H9 (cell line): Measurements from ENCODE around the gene EAF1. TPM values are rescaled to one million over a fixed set of nuclear protein-coding genes. Genes with fewer than 3 reads are reported as not detected.
"Not testable (repeated sequence)": the region's sequence is repeated elsewhere in the genome, so short reads cannot be mapped to it uniquely, and the experiment has no call there.

ENCODE experiments used
- DNase-seq: peaks from one replicate; pipeline ENCODE4 v3.0.0-alpha.2; 2017
- H2AFZ ChIP-seq: one replicate; pipeline ENCODE4 v1.6.1; 2013; ENCODE audit warnings: mild to moderate bottlenecking, low read length, control low read depth, moderate library complexity
- H2AK5ac ChIP-seq: 2 replicates; pipeline ENCODE4 v1.6.1; 2013; ENCODE audit warnings: low read length, control low read depth, mixed read lengths; ENCODE audit not compliant: insufficient read length
- H2BK120ac ChIP-seq: one replicate; pipeline ENCODE4 v1.6.1; 2013; ENCODE audit warnings: low read depth, mild to moderate bottlenecking, low read length, control low read depth, inconsistent platforms; ENCODE audit not compliant: poor library complexity, severe bottlenecking
- H2BK12ac ChIP-seq: 2 replicates; pipeline ENCODE4 v1.6.1; 2013; ENCODE audit warnings: low read length, control low read depth, mixed read lengths, low read depth; ENCODE audit not compliant: insufficient read length
- H2BK15ac ChIP-seq: 2 replicates; pipeline ENCODE4 v1.6.1; 2013; ENCODE audit warnings: low read depth, low read length, control low read depth
- H2BK20ac ChIP-seq: one replicate; pipeline ENCODE4 v1.6.1; 2013; ENCODE audit warnings: low read depth, mild to moderate bottlenecking, low read length, control low read depth, inconsistent platforms; ENCODE audit not compliant: poor library complexity, severe bottlenecking
- H2BK5ac ChIP-seq: 2 replicates; pipeline ENCODE4 v1.6.1; 2013; ENCODE audit warnings: low read length, control low read depth, mixed read lengths; ENCODE audit not compliant: insufficient read length
- H3K14ac ChIP-seq: 2 replicates; pipeline ENCODE4 v1.6.1; 2013; ENCODE audit warnings: low read length, control low read depth; ENCODE audit not compliant: insufficient read depth
- H3K18ac ChIP-seq: 2 replicates; pipeline ENCODE4 v1.6.1; 2013; ENCODE audit warnings: low read depth, mild to moderate bottlenecking, mixed read lengths, low read length, control low read depth; ENCODE audit not compliant: insufficient read length
- H3K23ac ChIP-seq: 2 replicates; pipeline ENCODE4 v1.6.1; 2013; ENCODE audit warnings: low read length, control low read depth, mixed read lengths, low read depth; ENCODE audit not compliant: insufficient read length
- H3K23me2 ChIP-seq: 2 replicates; pipeline ENCODE4 v1.6.1; 2013; ENCODE audit warnings: low read depth, mild to moderate bottlenecking, mixed read lengths, low read length, control low read depth; ENCODE audit not compliant: insufficient read length, poor library complexity, severe bottlenecking
- H3K27ac ChIP-seq: 2 replicates; pipeline ENCODE4 v1.5.1; 2013; ENCODE audit warnings: low read length, control low read depth, mixed read lengths, low read depth; ENCODE audit not compliant: insufficient read length
- H3K27me3 ChIP-seq: 2 replicates; pipeline ENCODE4 v1.6.1; 2013; ENCODE audit warnings: low read length, control low read depth, inconsistent platforms; ENCODE audit not compliant: insufficient read depth
- H3K4ac ChIP-seq: 2 replicates; pipeline ENCODE4 v1.6.1; 2013; ENCODE audit warnings: low read depth, mild to moderate bottlenecking, control low read depth, inconsistent platforms, low read length, moderate library complexity
- H3K4me1 ChIP-seq: 2 replicates; pipeline ENCODE4 v1.6.1; 2013; ENCODE audit warnings: low read length, control low read depth, inconsistent platforms; ENCODE audit not compliant: insufficient read depth
- H3K4me2 ChIP-seq: 2 replicates; pipeline ENCODE4 v1.6.1; 2013; ENCODE audit warnings: low read length, control low read depth, mixed read lengths; ENCODE audit not compliant: insufficient read length, insufficient read depth
- H3K56ac ChIP-seq: 2 replicates; pipeline ENCODE4 v1.6.1; 2013; ENCODE audit warnings: low read depth, mild to moderate bottlenecking, mixed read lengths, low read length, control low read depth; ENCODE audit not compliant: insufficient read length
- H3K79me1 ChIP-seq: 2 replicates; pipeline ENCODE4 v1.6.1; 2013; ENCODE audit warnings: low read depth, mild to moderate bottlenecking, moderate library complexity, low read length, control low read depth, inconsistent platforms; ENCODE audit not compliant: insufficient read depth, poor library complexity, severe bottlenecking
- H3K79me2 ChIP-seq: 2 replicates; pipeline ENCODE4 v1.6.1; 2013; ENCODE audit warnings: low read length, control low read depth, inconsistent platforms; ENCODE audit not compliant: insufficient read depth
- H3K9ac ChIP-seq: 2 replicates; pipeline ENCODE4 v1.6.1; 2013; ENCODE audit warnings: low read length, control low read depth, mixed read lengths; ENCODE audit not compliant: insufficient read length; ENCODE audit errors: extremely low read depth
- H3K9me3 ChIP-seq: one replicate; pipeline ENCODE4 v1.6.1; 2013; ENCODE audit warnings: low read depth, low read length, inconsistent platforms; ENCODE audit not compliant: control insufficient read depth
- H3T11ph ChIP-seq: one replicate; pipeline ENCODE4 v1.6.1; 2013; ENCODE audit warnings: mild to moderate bottlenecking, low read length, control low read depth, inconsistent platforms
- H4K20me1 ChIP-seq: one replicate; pipeline ENCODE4 v1.6.1; 2013; ENCODE audit not compliant: control insufficient read depth, insufficient read length, insufficient read depth
- H4K5ac ChIP-seq: 2 replicates; pipeline ENCODE4 v1.6.1; 2013; ENCODE audit warnings: low read depth, mild to moderate bottlenecking, mixed read lengths, low read length, control low read depth; ENCODE audit not compliant: insufficient read length
- H4K8ac ChIP-seq: replicated peaks from 2 replicates; pipeline ENCODE4 v1.6.1; 2013; ENCODE audit warnings: low read length, control low read depth, mixed read lengths, low read depth; ENCODE audit not compliant: insufficient read length
- H4K91ac ChIP-seq: 2 replicates; pipeline ENCODE4 v1.6.1; 2013; ENCODE audit warnings: low read depth, mild to moderate bottlenecking, moderate library complexity, mixed read lengths, low read length, control low read depth; ENCODE audit not compliant: insufficient read length
- H3K27ac Mint-ChIP-seq, 3 experiments: 2 replicates in 2 of 3; 3 replicates in 1 of 3; pipeline ENCODE4 v1.8.0; 2020 to 2021; ENCODE audit warnings: mixed read lengths in 3 of 3, mild to moderate bottlenecking in 1 of 3, moderate library complexity in 1 of 3
- H3K27me3 Mint-ChIP-seq: 2 replicates; pipeline ENCODE4 v1.8.0; 2021; ENCODE audit warnings: low read depth, mild to moderate bottlenecking, moderate library complexity, mixed read lengths
- H3K36me3 Mint-ChIP-seq, 3 experiments: 2 replicates in 2 of 3; 3 replicates in 1 of 3; pipeline ENCODE4 v1.8.0; 2020 to 2021; ENCODE audit warnings: low read depth in 3 of 3, mixed read lengths in 3 of 3; ENCODE audit not compliant: insufficient read depth in 1 of 3
- H3K4me1 Mint-ChIP-seq, 2 experiments: 2 replicates each; pipeline ENCODE4 v1.8.0; 2020; ENCODE audit warnings: mixed read lengths in 2 of 2
- H3K4me3 Mint-ChIP-seq, 2 experiments: 2 replicates in 1 of 2; 3 replicates in 1 of 2; pipeline ENCODE4 v1.8.0; 2020 to 2021; ENCODE audit warnings: mild to moderate bottlenecking in 2 of 2, mixed read lengths in 2 of 2, moderate library complexity in 1 of 2
- H3K9me3 Mint-ChIP-seq, 2 experiments: 2 replicates in 1 of 2; 3 replicates in 1 of 2; pipeline ENCODE4 v1.8.0; 2020; ENCODE audit warnings: mild to moderate bottlenecking in 2 of 2, mixed read lengths in 2 of 2, moderate library complexity in 1 of 2
- WGBS: extraction: QIAGEN DNeasy Blood & Tissue Kit; methylation state at CpG from one replicate; pipeline ENCODE4 v1.1.7; 2013; ENCODE audit warnings: missing lambda C conversion rate, low lambda C conversion rate, mixed read lengths; ENCODE audit not compliant: insufficient read length; ENCODE audit errors: extremely low coverage; 5-methylcytosine and 5-hydroxymethylcytosine counted together
- total RNA-seq: library from RNA; stranded (reverse); gene quantifications from 2 replicates; pipeline ENCODE4 v1.2.1, GENCODE V29; 2021
- TF ChIP-seq, protein P1 (sequence below): fragments of 200-600 bp; sonication (generic); conservative IDR thresholded peaks from 3 replicates; pipeline ENCODE4 v1.8.0; 2021; ENCODE audit warnings: antibody characterized with exemption, mild to moderate bottlenecking

The EAF1 gene
- total RNA-seq, 1 experiment from 2014 or later, result 34.3 TPM

DNA sequence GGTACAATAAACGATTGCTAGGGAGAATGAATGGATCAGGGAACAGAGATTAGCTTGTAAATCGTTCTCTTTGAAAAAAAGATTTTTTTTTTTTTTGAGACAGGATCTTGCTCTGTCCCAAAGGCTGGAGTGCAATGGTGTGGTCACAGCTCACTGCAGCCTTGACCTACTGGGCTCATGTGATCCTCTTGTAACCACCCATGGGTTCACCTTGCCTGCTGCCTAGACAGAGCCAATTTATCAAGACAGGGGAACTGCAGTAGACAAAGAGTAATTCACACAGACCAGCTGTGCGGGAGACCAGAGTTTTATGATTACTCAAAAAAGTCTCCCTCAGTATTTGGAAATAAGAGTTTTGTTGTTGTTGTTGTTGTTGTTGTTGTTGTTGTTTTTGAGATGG, 39.7 kb upstream of the EAF1 start:
- Histone ChIP-seq H4K20me1 (no peaks in the 10 kb centered on the region), H2BK20ac (no peak overlapping the region), H3K79me2 (no peaks in the 10 kb centered on the region), H3K27me3 (no peaks in the 10 kb centered on the region), H2BK120ac (no peak overlapping the region), H4K8ac (no peak overlapping the region), H2BK15ac (no peak overlapping the region), H3K4me2 (no peak overlapping the region), H3K23me2 (no peaks in the 10 kb centered on the region), H3K18ac (no peak overlapping the region), H3K27ac (no peak overlapping the region), H4K91ac (no peak overlapping the region), H2AFZ (no peak overlapping the region), H3K9me3 (no peaks in the 10 kb centered on the region), H2BK5ac (no peak overlapping the region), H3K56ac (no peak overlapping the region), H3K9ac (no peak overlapping the region), H3K4ac (no peak overlapping the region), H3K23ac (no peak overlapping the region), H3T11ph (no peak overlapping the region), H2AK5ac (no peak overlapping the region), H3K14ac (no peak overlapping the region), H3K79me1 (no peaks in the 10 kb centered on the region), H2BK12ac (no peak overlapping the region), H3K4me1 (no peaks in the 10 kb centered on the region), H4K5ac (no peak overlapping the region)
- Mint-ChIP-seq H3K4me1 (no peaks in the 10 kb centered on the region), H3K36me3 (peaks cover 0 to 7% (median 6%) of the 10 kb centered on the region in 3 experiments; a peak in 2 of 7 replicates), H3K4me3 (no peak overlapping the region), H3K27ac (no peak overlapping the region), H3K27me3 (peaks cover 5% of the 10 kb centered on the region), H3K9me3 (peaks cover 17 to 23% of the 10 kb centered on the region in 2 experiments)
- TF ChIP-seq, protein P1, sequence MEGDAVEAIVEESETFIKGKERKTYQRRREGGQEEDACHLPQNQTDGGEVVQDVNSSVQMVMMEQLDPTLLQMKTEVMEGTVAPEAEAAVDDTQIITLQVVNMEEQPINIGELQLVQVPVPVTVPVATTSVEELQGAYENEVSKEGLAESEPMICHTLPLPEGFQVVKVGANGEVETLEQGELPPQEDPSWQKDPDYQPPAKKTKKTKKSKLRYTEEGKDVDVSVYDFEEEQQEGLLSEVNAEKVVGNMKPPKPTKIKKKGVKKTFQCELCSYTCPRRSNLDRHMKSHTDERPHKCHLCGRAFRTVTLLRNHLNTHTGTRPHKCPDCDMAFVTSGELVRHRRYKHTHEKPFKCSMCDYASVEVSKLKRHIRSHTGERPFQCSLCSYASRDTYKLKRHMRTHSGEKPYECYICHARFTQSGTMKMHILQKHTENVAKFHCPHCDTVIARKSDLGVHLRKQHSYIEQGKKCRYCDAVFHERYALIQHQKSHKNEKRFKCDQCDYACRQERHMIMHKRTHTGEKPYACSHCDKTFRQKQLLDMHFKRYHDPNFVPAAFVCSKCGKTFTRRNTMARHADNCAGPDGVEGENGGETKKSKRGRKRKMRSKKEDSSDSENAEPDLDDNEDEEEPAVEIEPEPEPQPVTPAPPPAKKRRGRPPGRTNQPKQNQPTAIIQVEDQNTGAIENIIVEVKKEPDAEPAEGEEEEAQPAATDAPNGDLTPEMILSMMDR, result no peak
- DNase-seq, result no peak
- WGBS, result no CpG with 5 or more reads among the region's 3 CpGs

- WGBS, result no CpG with 5 or more reads among the region's 3 CpGs
- H3K4me3 Mint-ChIP-seq, H3K27ac Mint-ChIP-seq, H3K79me1 ChIP-seq, H3K4me1 Mint-ChIP-seq, H3K14ac ChIP-seq, H3K79me2 ChIP-seq, H4K91ac ChIP-seq, H3K4me1 ChIP-seq, H3K36me3 Mint-ChIP-seq, H4K5ac ChIP-seq, H2BK120ac ChIP-seq, H4K20me1 ChIP-seq, H3K9me3 ChIP-seq, H3K27ac ChIP-seq, H2BK15ac ChIP-seq, H2AFZ ChIP-seq, H3K23ac ChIP-seq, H3K27me3 Mint-ChIP-seq, H3K18ac ChIP-seq, H3K27me3 ChIP-seq, H2AK5ac ChIP-seq, H2BK20ac ChIP-seq, H4K8ac ChIP-seq, H3K23me2 ChIP-seq, DNase-seq, H3K56ac ChIP-seq, H3K4me2 ChIP-seq, H2BK5ac ChIP-seq, H3K4ac ChIP-seq, H2BK12ac ChIP-seq, H3T11ph ChIP-seq, H3K9ac ChIP-seq: not testable (repeated sequence)
- H3K9me3 Mint-ChIP-seq, result peaks cover 23% of the 10 kb centered on the region in 2 experiments
Measured at GRCh38 chr3:15388335-15388734, 39.1 kb upstream of the EAF1 start.
